ENCODE data around the gene ZNF319.

ZNF319 gene

GRCh38 chr16:57966986-57967385, 33.5 kb downstream of the ZNF319 start:
- Mint-ChIP-seq H3K4me1 (no peaks in the 10 kb centered on the region), H3K9me3 (no peaks in the 10 kb centered on the region), H3K27ac (no peak overlapping the region), H3K27me3 (ENCODE audit: low read depth) (peaks cover 17% of the 10 kb centered on the region), H3K4me3 (no peak overlapping the region), H3K36me3 (ENCODE audit: low read depth) (no peaks in the 10 kb centered on the region)
- TF ChIP-seq CTCF (IDR thresholded peaks at IDR 0.05; ENCODE audit: unreplicated experiment in 3 of 3): no peak

- no peak overlapping the region for H3K4me3 Mint-ChIP-seq
- H3K27ac Mint-ChIP-seq: no peak overlapping the region
- H3K9me3 Mint-ChIP-seq: no peaks in the 10 kb centered on the region
- H3K36me3 Mint-ChIP-seq (ENCODE audit: low read depth): no peaks in the 10 kb centered on the region
- no peaks in the 10 kb centered on the region for H3K4me1 Mint-ChIP-seq
- peaks cover 18% of the 10 kb centered on the region for H3K27me3 Mint-ChIP-seq (ENCODE audit: low read depth)
- TF ChIP-seq CTCF (IDR thresholded peaks at IDR 0.05; ENCODE audit: unreplicated experiment in 3 of 3): no peak
These were observed 34.2 kb downstream of the ZNF319 start for GRCh38 chr16:57966204-57966771.

- H3K27me3 Mint-ChIP-seq (ENCODE audit: low read depth): peaks cover 18% of the 10 kb centered on the region
- no peak overlapping the region for H3K4me3 Mint-ChIP-seq
- no peak overlapping the region for H3K27ac Mint-ChIP-seq
- H3K36me3 Mint-ChIP-seq (ENCODE audit: low read depth): no peaks in the 10 kb centered on the region
- no peak for TF ChIP-seq CTCF (IDR thresholded peaks at IDR 0.05; ENCODE audit: unreplicated experiment in 3 of 3)
- H3K9me3 Mint-ChIP-seq: no peaks in the 10 kb centered on the region
- H3K4me1 Mint-ChIP-seq: no peaks in the 10 kb centered on the region
These were observed 36.2 kb downstream of the ZNF319 start for GRCh38 chr16:57964157-57964700.

- no peaks in the 10 kb centered on the region for H3K4me1 Mint-ChIP-seq
These were observed 37.7 kb downstream of the ZNF319 start for GRCh38 chr16:57962756-57963155.

GRCh38 chr16:57962046-57962445, 38.4 kb downstream of the ZNF319 start:
- peaks cover 18% of the 10 kb centered on the region for H3K27me3 Mint-ChIP-seq (ENCODE audit: low read depth)
- no peak for TF ChIP-seq CTCF (IDR thresholded peaks at IDR 0.05; ENCODE audit: unreplicated experiment in 3 of 3)
- H3K27ac Mint-ChIP-seq: no peak overlapping the region
- no peak overlapping the region for H3K4me3 Mint-ChIP-seq
- H3K9me3 Mint-ChIP-seq: no peaks in the 10 kb centered on the region
- no peaks in the 10 kb centered on the region for H3K4me1 Mint-ChIP-seq
- no peaks in the 10 kb centered on the region for H3K36me3 Mint-ChIP-seq (ENCODE audit: low read depth)

More at GRCh38 chr16:57962756-57963155, 37.7 kb downstream of the ZNF319 start:
- H3K36me3 Mint-ChIP-seq (ENCODE audit: low read depth): no peaks in the 10 kb centered on the region
- H3K27ac Mint-ChIP-seq: no peak overlapping the region
- TF ChIP-seq CTCF (IDR thresholded peaks at IDR 0.05; ENCODE audit: unreplicated experiment in 3 of 3): no peak
- no peaks in the 10 kb centered on the region for H3K9me3 Mint-ChIP-seq
- H3K27me3 Mint-ChIP-seq (ENCODE audit: low read depth): peaks cover 18% of the 10 kb centered on the region
- H3K4me3 Mint-ChIP-seq: no peak overlapping the region

- H3K27me3 Mint-ChIP-seq (ENCODE audit: low read depth): peaks cover 18% of the 10 kb centered on the region
- H3K36me3 Mint-ChIP-seq (ENCODE audit: low read depth): no peaks in the 10 kb centered on the region
- no peak for TF ChIP-seq CTCF (IDR thresholded peaks at IDR 0.05; ENCODE audit: unreplicated experiment in 3 of 3)
- H3K27ac Mint-ChIP-seq: no peak overlapping the region
- no peaks in the 10 kb centered on the region for H3K4me1 Mint-ChIP-seq
- H3K4me3 Mint-ChIP-seq: no peak overlapping the region
- H3K9me3 Mint-ChIP-seq: no peaks in the 10 kb centered on the region
These were observed 38.9 kb downstream of the ZNF319 start for GRCh38 chr16:57961538-57961937.

All from nephron (organoid).